IPS-18c (cell line): ENCODE results near the gene HDAC1.

Experiments used
- H3K4me3 ChIP-seq: 2 replicates; pipeline ENCODE4 v1.7.0; 2013; ENCODE audit warnings: low read depth, mild to moderate bottlenecking, low read length, moderate library complexity; ENCODE audit not compliant: insufficient read depth
- H3K9me3 ChIP-seq: one replicate; pipeline ENCODE4 v1.6.1; 2013; ENCODE audit warnings: mild to moderate bottlenecking, low read length, moderate library complexity; ENCODE audit not compliant: control insufficient read depth, insufficient read depth

The HDAC1 gene

DNA sequence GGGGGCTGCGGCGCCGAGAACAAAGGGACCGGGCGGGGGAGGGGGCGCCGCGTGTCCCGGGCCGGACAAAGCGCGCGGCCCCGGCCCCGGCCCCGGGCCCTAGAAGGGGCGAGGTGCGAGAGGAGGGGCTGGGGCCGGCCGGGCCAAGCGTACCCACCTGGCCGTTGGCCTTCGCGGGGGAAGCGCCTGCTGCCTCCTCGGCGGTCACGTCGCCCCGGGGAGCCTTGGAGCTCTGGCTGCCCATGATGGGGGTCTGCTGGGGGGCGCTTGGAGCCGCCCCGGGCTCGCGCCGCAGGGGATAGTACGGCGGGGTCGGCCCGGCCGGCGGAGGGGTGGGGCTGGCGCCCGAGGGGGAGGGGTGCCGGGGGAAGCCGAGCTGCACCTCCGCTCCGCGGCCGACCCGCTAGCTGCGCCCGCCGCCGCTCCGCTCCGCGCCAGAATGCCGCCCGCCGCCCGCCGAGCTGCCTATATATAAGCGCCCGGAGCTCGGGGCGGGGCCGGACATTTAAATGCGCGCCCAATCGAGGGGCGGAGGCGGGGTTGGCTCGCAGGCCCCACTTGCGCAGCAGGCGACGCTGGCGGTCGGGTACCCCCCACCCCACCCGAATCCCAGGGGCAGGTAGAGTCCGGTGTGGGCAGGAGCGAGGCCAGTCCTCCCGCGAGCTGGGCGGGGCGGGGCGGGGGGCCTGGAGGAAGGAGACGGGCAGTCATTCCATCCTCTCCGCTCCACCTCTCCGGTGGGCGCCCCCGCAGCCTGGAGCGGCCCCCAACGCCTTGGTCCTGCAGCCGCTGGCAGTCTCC is 44.1 kb downstream of the HDAC1 start, which contains the start of gene MARCKSL1:
MARCKSL1 (minus strand) TSS at position 444 of the 801 bp plus-strand sequence; CDS start at position 244, 200 bp downstream.
- Histone ChIP-seq H3K4me3 (peak within 1 kb of the TSS; percentile 86), H3K9me3 (no peaks in the 10 kb centered on the region)

DNA sequence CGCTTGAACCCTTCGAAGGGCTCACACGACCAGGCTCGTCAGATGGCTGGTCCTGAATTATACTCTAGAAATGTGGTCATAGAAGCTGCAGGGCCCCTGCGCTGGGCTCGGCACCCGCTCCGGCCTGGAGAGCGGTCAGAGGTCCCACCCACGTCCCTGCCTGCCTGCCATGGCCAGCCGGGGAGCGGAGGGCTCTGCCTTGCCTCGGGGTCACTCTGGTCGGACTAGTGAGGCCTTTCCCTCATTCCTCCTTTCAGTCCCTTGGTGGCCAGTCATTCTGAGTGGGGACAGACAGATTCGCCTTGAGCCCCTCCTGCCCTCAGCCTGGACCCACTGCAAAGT is 44.7 kb downstream of the HDAC1 start:
- H3K4me3 ChIP-seq = peak overlapping the region; percentile 86
- no peaks in the 10 kb centered on the region for H3K9me3 ChIP-seq

DNA sequence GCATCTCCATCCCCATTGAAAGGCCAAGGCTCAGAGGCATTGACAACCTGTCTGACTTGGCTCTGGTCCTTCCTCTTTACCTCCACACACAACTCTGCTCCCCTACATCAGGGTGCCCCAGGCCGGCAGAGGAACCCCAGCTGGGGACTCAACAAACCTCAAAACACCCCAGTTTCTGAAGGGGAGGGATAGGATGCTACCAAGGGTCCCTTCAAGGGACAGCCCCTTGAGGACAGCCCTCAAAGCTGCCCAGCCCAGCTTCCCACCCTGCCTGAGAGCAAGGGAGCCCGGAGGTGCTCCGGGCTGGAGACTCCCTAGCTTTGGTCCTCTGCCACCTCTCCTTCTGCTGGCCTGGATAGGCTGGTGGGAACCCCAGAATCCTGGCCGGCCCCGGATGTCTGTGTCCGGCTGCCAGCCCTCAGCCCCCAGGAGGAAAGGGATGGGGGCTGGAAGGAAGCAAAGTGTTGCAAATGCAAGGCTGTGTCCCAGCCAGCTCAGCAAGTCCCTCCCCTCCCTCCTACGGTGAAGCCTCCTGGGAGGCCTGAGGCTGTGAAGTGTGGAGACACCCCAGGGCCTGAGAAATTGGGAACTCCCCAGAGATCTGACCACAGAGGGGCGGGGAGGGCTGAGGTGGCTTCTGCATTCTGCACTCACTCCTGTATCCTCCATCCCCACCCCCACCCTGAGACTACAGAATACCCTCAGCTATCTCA is 45.2 kb downstream of the HDAC1 start:
- no peak overlapping the region for H3K4me3 ChIP-seq

DNA sequence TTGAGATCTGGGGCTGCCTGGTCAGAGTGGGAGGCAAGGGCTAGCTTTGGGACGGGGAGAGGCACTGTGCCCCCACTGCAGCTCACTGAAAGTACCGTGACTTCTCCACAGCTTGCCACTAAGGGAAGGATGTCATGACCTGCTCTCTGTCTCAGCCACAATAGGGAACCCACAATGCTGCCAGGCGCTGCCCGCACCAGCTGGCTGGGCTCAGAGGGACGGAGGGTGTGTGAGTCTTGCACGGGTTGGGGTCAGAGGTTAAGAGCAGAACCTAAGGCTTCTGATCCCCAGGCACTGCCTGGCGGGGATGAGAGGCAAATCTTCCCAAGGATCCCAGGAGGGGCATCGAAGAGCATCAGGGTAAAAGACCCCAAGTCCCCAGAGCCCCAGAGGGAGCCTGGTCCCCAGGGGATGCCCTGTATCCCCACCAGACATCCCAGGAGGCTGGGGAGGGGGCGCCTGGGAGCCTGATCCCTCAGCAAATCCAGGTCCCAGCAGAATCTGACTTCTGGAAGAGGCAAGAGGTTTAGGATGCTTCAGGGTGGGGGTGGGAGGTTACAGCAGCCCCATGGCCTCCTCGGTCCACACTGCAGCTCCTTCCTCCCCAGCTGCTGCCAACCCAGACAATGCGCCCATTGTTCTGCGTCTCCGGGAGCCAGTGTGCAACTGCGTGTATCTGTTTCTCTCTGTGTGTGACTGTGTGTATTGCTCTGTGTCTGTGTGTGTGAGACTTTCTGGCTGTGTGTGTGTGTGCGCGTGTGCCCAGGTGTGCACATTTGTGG is 46.2 kb downstream of the HDAC1 start:
- no peak overlapping the region for H3K4me3 ChIP-seq

More for the DNA sequence above, 45.2 kb downstream of the HDAC1 start:
- H3K9me3 ChIP-seq = no peaks in the 10 kb centered on the region

DNA sequence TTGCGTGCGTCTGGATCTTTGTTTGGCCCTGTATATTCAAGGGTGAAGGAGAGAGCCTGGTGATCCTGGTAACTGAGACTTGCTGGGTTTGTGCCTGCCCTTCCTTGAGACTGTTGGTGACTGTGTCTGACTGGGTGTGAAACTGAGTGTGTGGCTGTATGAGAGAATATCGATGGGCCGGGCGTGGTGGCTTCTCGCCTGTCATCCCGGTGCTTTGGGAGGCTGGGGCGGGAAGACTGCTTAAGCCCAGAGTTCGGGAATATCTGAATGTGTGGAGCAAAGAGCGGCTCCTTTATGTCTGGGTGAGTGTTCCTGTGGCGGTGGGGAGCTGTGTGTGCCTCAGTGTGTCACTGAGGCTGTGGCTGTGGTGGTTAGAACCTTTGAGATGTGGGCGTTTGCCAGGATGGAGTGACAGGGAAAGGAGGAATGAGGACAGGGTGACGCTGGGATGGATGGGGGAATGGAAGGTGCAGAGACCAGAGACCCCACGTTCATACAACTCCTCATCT is 46.8 kb downstream of the HDAC1 start:
- H3K9me3 ChIP-seq = no peaks in the 10 kb centered on the region
- H3K4me3 ChIP-seq = no peak overlapping the region

More for the DNA sequence above, 46.2 kb downstream of the HDAC1 start:
- no peaks in the 10 kb centered on the region for H3K9me3 ChIP-seq

DNA sequence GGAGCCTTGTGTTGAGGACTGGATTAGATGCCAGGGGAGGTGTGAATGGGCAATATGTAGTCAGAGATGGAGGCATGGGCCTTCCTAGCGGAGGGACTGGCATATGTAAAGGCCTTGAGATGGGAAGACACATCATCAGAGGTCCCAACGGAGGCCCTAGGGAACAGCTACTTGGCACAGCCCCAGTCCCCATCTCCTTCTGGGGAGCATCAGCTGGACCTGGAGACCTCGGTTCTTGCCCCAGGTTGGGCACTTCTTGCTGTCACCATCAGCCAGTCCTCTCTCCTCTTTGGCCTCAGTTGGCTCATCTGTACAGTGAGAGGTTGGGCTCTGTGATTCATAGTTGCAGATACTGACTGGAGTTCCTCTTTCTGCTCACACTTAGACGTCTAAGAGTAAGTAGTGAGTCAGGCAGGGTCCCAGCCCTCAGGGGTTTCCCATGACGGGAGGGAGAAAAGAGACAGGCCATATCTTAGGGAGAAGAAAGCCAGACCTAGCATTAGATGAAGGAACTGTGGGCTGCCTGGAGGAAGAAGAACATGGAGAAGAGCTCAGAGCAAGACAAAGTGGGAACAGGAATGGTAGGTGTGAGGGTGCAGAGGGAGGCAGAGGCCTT is 47.6 kb downstream of the HDAC1 start:
- Histone ChIP-seq H3K4me3 (no peak overlapping the region), H3K9me3 (no peaks in the 10 kb centered on the region)

DNA sequence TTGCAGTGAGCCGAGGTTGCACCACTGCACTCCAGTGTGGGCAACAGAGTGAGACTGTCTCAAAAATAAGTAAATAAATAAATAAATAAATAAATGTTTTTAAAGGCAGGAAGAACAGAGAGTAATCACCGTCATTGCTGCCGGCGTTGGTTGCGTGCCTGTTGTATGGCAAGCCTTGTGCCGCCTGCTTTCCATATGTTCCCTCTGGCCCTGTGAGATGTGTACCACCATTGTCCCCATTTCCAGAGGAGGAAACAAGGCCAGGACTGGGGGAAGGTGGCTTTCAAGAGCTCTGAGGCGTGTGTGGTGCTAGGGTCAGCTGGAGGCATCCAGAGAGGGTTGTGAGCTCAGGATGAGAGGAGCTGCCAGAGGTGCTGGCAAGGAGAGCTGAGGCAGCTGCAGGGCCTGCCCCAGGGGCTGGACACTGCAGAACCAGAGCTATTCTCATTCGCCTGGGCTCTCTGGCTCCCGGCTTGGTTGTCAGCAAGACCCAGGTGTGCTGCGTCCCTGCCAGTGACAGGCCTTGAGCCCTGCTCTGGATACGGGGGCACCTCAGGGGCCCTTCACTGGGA is 49.4 kb downstream of the HDAC1 start:
- no peak overlapping the region for H3K4me3 ChIP-seq
- H3K9me3 ChIP-seq = no peaks in the 10 kb centered on the region

DNA sequence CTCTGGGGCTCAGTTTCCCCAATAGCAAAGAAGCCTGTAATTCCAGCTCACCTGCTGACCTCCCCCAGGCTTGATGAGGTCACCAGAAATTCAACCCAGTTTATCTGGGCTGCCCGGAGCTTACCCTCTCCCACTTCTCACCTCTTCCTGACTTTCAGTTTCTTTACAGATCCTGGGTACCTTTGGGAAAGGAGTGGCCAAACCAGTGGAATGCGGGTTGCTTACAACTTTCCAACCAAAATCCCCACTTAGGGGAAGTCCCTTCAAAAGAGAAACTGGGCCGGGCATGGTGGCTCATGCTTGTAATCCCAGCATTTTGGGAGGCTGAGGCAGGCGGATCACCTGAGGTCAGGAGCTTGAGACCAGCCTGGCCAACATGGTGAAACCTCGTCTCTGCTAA is 50.1 kb downstream of the HDAC1 start:
- no peak overlapping the region for H3K4me3 ChIP-seq
- no peaks in the 10 kb centered on the region for H3K9me3 ChIP-seq

DNA sequence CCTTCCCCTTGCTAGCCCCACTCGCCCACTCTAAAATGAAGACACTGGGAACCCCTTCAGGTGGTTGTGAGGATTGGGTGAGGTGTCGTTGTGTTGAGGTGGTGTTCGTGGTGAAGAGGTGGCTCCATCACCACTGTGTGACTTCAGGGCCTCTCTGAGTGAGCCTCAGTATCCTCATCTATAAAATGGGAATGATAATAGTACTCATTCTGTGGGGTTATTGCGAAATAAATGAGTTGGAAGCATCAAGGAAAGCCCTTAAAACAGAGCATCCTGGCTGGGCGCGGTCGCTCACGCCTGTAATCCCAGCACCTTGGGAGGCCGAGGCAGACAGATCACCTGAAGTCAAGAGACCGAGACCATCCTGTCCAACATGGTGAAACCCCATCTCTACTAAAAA is 50.8 kb downstream of the HDAC1 start:
- H3K4me3 ChIP-seq = no peak overlapping the region
- no peaks in the 10 kb centered on the region for H3K9me3 ChIP-seq

DNA sequence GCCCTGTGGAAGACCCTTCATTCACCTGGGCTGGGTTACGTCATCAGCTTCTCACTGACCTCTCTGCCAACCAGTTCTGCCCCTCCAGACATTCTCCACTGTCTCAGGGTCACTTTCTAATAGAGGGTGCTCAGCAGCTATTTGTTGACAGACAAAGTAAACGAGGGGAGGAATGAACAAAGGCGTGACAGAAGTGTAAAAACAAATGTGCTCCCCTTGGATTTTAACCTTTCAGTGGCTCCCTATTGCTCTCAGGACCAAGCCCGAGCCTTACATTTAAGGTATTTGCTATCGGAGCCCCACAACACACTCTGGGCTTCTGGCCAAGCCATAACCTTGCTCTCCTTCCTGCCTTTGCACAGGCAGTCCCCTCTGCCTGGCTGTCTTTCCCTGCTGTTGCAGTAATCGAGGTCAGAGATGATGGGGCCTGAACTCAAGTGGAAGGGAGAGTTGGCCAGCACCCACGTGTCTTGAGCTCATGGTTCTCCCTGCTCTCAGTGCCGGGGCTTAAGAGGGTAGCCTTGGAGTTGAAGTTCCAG is 53.5 kb downstream of the HDAC1 start:
- no peak overlapping the region for H3K4me3 ChIP-seq
- H3K9me3 ChIP-seq = peaks cover 1% of the 10 kb centered on the region

DNA sequence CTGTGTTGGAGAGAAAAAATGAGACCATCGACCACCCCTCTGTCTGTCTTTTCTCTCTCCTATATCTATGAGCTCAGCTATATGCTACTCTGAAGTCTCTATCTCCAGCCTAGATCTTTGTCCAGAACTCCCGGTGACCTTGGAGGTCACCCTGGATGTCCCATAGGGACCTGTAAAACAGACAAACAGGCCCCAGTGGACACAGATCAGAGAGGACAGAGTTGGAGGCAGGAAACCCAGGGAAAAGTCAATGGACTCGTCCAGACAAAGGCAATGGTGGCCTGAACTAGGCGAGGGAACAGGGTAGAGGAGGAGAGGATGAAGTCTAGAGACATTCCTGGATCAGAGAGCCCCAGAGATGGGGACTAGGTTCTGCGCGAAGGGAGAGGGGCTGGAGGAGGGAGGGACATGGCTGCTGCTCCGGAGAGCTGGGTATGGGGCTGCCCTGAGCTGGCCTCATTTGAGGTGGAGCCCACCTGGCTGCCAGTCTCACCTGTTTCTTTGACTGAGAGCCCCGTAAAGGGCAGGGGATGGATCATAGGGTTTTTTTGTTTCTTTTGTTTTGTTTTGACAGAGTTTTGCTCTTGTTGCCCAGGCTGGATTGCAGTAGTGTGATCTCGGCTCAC is 54.8 kb downstream of the HDAC1 start:
- Histone ChIP-seq H3K4me3 (no peak overlapping the region), H3K9me3 (peaks cover 7% of the 10 kb centered on the region)

DNA sequence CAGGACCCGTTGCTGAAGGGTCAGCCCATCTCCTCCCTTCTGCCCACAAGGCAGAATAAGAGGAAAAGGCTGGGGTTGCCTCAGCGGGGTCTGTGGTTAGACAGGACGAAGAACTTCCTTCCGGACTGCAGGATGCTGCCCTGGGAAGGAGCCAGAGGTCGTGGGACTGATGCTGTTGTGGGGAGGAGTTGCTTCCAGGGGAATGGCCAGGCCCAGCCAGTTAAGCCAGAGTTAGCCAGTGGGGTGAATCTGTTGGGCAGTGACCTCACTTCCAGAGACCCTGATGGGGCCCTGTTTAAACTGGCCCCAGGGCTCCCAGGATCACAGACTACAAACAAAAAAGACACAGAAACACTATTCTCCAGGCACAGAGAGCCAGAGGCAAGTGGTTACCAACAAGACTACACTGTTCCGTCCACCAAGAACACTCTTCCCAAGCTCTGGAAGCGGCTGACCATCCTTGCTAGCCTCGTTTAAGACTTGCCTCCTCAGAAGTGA is 57.4 kb downstream of the HDAC1 start:
- Histone ChIP-seq H3K9me3 (peaks cover 7% of the 10 kb centered on the region), H3K4me3 (no peak overlapping the region)

DNA sequence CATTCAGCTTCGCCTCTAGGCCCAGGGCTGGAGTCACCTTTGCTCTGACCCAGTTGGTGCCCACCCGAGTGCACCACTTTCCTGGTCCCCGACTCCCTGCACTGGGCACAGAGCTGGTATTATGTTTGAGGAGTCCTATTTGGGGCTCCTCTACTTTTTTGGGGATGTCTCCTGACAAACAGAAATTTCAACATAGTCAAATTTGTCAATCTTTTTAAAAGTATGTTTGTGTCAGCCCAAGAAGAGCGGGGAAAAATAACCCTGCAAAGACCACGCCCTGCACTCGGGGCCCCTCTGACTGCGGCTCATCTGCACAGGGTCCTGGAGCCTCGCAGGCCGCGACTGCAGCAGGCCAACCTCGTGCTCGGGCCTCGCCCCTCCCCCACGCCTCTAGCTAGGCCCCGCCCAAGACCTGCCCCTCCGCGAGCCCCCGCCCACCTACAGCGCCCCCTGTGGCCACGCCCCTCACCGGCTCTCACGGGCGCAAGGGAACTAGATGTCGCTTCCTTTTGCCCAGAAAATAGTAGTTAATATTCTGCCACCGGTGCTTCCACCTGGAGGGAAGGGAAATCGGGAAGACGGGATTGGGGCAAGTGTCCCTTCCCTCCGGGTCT is 59.0 kb downstream of the HDAC1 start:
- peak overlapping the region; percentile 88 for H3K4me3 ChIP-seq
- H3K9me3 ChIP-seq = peaks cover 7% of the 10 kb centered on the region

DNA sequence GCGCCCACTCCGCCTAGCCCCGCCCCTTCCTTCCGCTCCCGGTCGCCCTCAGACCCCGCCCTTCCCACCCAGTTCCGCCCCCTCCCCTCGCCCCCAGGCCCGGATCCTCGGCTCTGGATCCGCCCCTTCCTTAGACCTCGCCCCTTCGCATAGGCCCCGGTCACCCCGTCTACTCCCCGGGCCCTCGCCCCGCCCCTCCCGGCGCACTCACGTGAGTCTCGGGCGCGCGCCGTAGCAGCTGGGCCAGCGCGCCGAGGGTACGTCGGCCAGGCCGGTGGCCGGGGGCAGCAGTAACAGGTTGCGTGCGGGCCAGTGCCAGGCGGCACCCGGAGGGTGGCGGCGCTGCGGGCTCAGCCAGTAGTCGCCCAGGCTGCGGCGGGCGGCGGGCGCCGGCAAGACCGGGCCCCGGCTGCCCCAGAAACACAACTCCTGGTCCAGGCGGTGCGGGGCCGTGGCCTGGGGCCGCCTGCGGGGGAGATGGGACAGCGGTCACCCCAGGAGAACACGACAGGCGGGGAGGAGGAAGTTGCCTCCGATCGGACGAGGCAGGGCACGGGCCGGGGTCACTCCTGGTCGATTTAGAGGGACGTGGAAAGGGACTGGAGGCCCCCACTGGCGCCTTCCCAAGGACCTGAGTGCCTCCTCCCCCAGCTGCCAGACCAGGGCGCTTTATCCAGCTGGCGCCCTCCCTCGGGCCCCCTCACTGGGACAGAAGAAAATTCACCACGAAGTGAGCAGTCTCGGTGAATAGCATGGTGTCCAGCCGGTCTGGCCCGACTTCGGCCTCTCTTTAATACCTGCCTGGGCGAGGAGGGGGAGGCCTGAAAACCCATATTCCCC is 59.7 kb downstream of the HDAC1 start:
- H3K9me3 ChIP-seq = peaks cover 7% of the 10 kb centered on the region
- peak overlapping the region; percentile 88 for H3K4me3 ChIP-seq

DNA sequence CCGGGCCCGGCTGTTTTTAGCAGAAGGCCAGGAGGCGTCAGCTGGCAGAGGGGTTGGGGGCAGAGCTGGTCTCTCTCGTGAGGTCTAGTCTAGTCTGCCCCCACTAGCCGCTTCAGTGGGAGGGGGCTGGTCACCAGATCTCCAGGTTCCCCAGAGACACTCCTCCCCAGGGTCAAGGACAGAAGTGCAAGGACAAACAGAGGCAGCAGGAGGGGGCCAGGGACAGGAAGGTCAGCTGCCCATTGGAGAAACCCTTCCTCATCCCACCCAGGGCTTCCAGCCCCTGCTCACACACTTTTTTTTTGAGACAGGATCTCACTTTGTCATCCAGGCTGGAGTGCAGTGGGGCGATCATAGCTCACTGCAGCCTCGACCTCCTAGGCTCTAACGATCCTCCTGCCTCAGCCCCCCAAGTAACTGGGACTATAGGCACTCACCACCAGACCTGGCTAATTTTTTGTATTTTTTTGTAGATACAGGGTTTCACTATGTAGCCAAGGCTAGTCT is 60.4 kb downstream of the HDAC1 start:
- Histone ChIP-seq H3K4me3 (peak overlapping the region; percentile 65; the same call in 1 of the 2 replicates), H3K9me3 (peaks cover 7% of the 10 kb centered on the region)
